Activated CD8-positive, alpha-beta memory T cell treated with anti-CD3 and anti-CD28 coated beads for 24 hours (primary cell): ENCODE data around the gene TFB2M.
"Not testable (repeated sequence)": the region's sequence is repeated elsewhere in the genome, so short reads cannot be mapped to it uniquely, and the experiment has no call there.

Experiments used
- DNase-seq: peaks from one replicate; pipeline ENCODE4 v3.0.0-alpha.2; 2020

TFB2M gene, protein sequence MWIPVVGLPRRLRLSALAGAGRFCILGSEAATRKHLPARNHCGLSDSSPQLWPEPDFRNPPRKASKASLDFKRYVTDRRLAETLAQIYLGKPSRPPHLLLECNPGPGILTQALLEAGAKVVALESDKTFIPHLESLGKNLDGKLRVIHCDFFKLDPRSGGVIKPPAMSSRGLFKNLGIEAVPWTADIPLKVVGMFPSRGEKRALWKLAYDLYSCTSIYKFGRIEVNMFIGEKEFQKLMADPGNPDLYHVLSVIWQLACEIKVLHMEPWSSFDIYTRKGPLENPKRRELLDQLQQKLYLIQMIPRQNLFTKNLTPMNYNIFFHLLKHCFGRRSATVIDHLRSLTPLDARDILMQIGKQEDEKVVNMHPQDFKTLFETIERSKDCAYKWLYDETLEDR

GRCh38 chr1:246566128-246566812, at the start of gene TFB2M, which contains the start of gene CNST:
Gene TFB2M, minus strand, starts transcription at chr1:246566261. Its CDS starts 123 bp downstream, at chr1:246566138.
Gene CNST, plus strand, starts transcription at chr1:246566456. Its CDS starts 25,107 bp downstream, at chr1:246591563.
- DNase-seq: peak; percentile 96

DNA sequence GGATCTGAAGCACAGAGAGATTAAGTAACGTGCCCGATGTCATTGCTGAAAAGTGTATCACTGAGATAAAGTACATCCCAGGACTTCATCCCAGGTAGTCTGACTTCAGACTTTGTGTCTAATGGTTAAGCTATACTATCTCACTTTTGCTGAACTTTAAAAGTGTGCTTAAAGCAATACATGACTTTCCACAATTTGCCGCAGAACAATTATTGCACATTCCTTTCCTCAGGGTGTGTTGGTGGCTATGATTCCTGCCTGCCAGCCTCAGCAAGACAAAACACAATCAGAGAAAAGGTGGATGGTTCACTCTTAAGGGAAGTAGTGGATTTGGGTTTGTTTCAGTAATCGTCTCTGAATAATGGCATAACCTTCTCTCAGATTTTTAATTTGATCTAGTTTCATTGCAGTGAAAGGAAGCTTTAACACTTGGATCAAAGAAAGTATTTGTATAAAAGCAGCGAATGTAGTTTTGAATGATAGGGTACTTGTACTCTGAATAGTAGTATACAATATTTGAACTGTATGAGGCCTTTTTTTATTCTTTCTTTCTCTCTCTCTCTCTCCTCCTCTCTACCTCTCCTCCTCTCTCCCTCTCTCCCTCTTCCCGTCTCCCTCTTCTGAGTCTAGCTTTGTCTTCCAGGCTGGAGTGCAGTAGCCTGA, 47.2 kb upstream of the TFB2M start:
- DNase-seq: no peak

- no peak for DNase-seq
These were observed 43.6 kb upstream of the TFB2M start for GRCh38 chr1:246609632-246610031.

DNA sequence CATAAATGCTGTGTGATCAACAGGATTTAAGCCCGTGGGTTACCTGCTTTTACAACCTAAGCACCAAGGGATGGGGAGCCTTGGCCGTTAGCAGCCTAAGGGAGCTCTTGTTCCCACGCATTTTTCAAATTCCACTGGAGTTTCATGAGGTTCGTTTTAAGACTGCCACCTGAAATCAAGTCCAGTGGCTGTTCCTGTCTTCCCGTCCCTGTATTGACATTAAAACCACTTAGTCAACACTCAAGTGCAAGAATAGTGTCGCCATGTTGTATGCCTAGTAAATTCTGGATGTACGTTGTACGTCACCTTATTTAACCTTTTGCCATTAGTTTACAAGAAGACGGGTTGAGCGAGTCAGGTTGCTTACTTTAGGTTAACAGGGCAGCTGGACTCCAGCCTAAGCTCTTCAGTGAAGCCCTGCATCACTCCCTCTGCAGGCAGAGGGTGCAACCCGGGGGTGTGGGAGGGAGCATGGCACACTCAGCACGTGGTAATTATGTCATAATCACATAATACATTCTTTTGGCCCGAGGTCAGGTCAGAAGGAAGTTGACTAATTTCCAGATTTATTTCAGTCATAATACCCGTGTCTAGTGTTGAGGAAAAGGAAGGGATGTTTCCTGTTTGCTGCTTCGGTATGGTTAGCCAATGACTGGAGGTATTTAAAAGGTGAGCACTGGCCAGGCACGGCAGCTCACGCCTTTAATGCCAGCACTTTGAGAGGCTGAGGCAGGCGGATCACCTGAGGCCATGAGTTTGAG, 42.7 kb upstream of the TFB2M start:
- peak; percentile 67 for DNase-seq

GRCh38 chr1:246607462-246607861, 41.4 kb upstream of the TFB2M start:
- no peak for DNase-seq

- DNase-seq: not testable (repeated sequence)
These were observed 39.2 kb upstream of the TFB2M start for GRCh38 chr1:246605231-246605630.

- DNase-seq: no peak
These were observed 36.1 kb upstream of the TFB2M start for GRCh38 chr1:246602194-246602593.

GRCh38 chr1:246600579-246600978, 34.5 kb upstream of the TFB2M start:
- DNase-seq: no peak

- DNase-seq: no peak
These were observed 33.3 kb upstream of the TFB2M start for GRCh38 chr1:246599315-246599714.

- no peak for DNase-seq
These were observed 31.9 kb upstream of the TFB2M start for GRCh38 chr1:246597971-246598370.

DNA sequence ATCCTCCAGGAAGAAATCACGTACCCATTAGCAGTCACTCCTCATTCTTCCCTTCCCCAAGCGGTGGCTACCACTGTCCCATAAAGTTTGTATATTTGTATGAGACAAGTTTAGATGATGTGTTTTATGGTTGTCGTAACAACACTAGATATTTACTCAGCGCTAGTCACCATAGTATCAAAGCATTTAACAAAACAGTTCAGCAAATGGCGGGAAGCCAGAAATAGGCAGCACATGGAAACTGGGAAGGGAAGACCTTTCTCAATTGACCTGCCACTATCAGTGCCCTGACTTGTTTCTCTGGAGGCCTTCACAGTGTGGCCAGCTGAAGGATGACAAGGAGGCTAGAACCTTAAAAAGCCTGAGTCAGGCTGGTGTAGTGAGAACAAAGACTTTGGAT, 31.3 kb upstream of the TFB2M start:
- DNase-seq: no peak

DNA sequence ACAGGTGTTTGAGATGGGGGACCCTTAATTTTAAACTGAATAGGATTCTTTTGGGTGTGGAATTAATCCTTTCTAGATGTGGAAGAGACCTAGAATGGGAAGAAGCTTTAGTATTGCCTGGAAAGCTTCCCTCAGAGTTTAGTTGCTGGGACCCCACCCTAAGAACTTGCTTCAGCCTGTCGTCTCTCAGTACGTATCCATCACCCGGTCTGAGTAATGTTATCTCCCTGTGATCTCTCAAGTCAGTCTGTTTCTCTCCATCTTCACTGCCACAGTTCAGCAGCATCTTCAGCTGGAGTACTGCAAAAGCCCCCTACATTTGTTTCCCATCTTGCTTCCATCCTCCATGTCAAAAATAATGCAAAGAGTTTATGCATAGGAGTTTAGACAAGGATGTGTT, 29.1 kb upstream of the TFB2M start:
- no peak for DNase-seq

- DNase-seq: no peak
These were observed 26.6 kb upstream of the TFB2M start for GRCh38 chr1:246592695-246593094.

GRCh38 chr1:246591958-246592357, 25.9 kb upstream of the TFB2M start:
- no peak for DNase-seq

- DNase-seq: no peak
These were observed 25.4 kb upstream of the TFB2M start for GRCh38 chr1:246591504-246591903.

DNA sequence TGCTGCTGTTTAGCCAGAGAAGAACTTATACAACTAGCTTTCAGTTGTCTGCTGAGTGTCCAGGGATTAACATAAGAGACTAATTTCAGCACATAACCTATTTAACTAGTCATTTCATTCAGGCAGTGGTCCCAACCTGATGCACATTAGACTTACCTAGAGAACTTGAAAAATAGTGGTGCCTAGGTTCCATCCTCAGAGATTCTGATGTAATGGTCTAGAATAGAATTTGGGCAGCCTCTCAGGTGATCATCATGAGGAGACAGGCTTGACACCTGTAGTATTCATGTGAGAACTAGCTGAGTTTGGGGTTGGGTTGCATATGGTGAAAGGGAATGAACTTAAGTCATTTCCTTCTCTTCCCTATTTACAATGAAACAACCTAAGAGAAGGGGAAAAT, 25.0 kb upstream of the TFB2M start:
- DNase-seq: no peak

- DNase-seq: not testable (repeated sequence)
These were observed 23.9 kb upstream of the TFB2M start for GRCh38 chr1:246589919-246590318.

DNA sequence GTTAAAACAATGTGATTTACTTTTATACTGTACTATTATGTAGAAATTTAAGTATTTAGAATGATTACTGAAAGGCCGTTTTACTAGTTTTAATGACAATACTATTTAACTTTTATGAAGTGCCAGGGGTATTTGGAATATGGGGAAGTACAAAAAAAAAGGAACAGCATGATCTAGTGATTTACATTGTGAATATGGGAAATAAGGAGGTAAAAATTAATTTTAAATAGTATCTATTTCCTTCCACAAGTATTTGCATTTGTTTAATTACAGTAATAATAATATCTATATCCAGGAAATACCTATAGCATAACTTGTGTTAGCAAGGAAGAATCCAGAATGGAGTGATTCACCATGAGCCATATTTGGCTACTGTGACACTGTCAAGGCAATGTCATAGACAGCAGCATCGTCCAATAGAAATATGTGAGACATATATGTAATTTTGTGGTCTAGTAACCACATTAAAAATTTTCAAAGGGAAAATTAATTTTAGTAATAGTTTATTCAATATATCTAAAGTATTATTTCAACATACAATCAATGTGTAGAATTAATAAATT, 22.2 kb upstream of the TFB2M start:
- no peak for DNase-seq

GRCh38 chr1:246587606-246588005, 21.5 kb upstream of the TFB2M start:
- no peak for DNase-seq

GRCh38 chr1:246587032-246587431, 21.0 kb upstream of the TFB2M start:
- DNase-seq: no peak

GRCh38 chr1:246583448-246584185, 17.6 kb upstream of the TFB2M start:
- DNase-seq: no peak

GRCh38 chr1:246583056-246583440, 17.0 kb upstream of the TFB2M start:
- DNase-seq: no peak
